Stomach (tissue), 9 donors: ENCODE measurements around the gene CHKB. TPM values are rescaled to one million over a fixed set of nuclear protein-coding genes. Genes with fewer than 3 reads are reported as not detected.

Source experiments
- DNase-seq, 2 donors: peaks; one replicate each; pipeline versions ENCODE4 v3.0.0 to v3.0.0-alpha.2; 2013 to 2019
- H3K27ac ChIP-seq, 5 donors: fragments of 200-600 bp in 4 of 5; sonication (generic) in 4 of 5; one replicate each; pipeline ENCODE4 v1.5.1; 2013 to 2019; ENCODE audit warnings: mild to moderate bottlenecking in 1 of 5, moderate library complexity in 1 of 5
- H3K27me3 ChIP-seq, 3 donors: fragments of 200-600 bp; sonication (generic); one replicate each; pipeline ENCODE4 v1.5.1; 2017 to 2019; ENCODE audit warnings: mixed run types in 1 of 3
- H3K36me3 ChIP-seq, 4 donors: fragments of 200-600 bp; sonication (generic); 1 replicate in 3 of 4; 2 replicates in 1 of 4; pipeline ENCODE4 v1.5.1; 2016 to 2019
- H3K4me1 ChIP-seq, 4 donors: fragments of 200-600 bp; sonication (generic); one replicate each; pipeline ENCODE4 v1.5.1; 2016 to 2019
- H3K4me3 ChIP-seq, 4 donors: fragments of 200-600 bp; sonication (generic) in 3 of 4; one replicate each; pipeline ENCODE4 v1.5.1; 2016 to 2019; ENCODE audit warnings: mild to moderate bottlenecking in 1 of 4
- H3K9me3 ChIP-seq, 4 donors: fragments of 200-600 bp; sonication (generic); one replicate each; pipeline ENCODE4 v1.5.1; 2016 to 2019
- EP300 ChIP-seq: sonication (generic); formaldehyde crosslinking; IDR thresholded peaks from one replicate; pipeline ENCODE4 v1.6.1; 2017; ENCODE audit warnings: antibody characterized with exemption
- POLR2A ChIP-seq, 4 donors: fragments of 450-650 bp; IDR thresholded peaks; one replicate each; pipeline ENCODE4 v1.6.1; 2016; ENCODE audit warnings: antibody characterized with exemption in 4 of 4, control low read depth in 2 of 4, mild to moderate bottlenecking in 1 of 4, moderate library complexity in 1 of 4
- POLR2AphosphoS5 ChIP-seq, 3 donors: sonication (generic); formaldehyde crosslinking; IDR thresholded peaks; one replicate each; pipeline ENCODE4 v1.6.1; 2016; ENCODE audit warnings: antibody characterized with exemption in 3 of 3
- WGBS, 5 donors: extraction: QIAGEN DNeasy Blood & Tissue Kit in 3 of 5; methylation state at CpG; one replicate each; pipeline versions ENCODE4 v1.1.5 to v1.1.7; 2013 to 2018; 5-methylcytosine and 5-hydroxymethylcytosine counted together
- intact Hi-C: fragments of 100-400 bp; cut with DNase I; formaldehyde crosslinking; loops from one replicate; pipeline ENCODE4 v1.15.1; 2023; ENCODE audit warnings: low total_unique reads
- polyA plus RNA-seq, 3 donors: library from polyadenylated mRNA; stranded (reverse); fragments of 200-250 nt; gene quantifications; one replicate each; pipeline ENCODE4 v1.2.3, GENCODE V29; 2013
- total RNA-seq, 5 donors: library from RNA; depleted of rRNA; stranded (reverse); fragments of >200 nt; gene quantifications; one replicate each; pipeline versions ENCODE4 v1.1.0 to v1.2.3, GENCODE V29; 2014 to 2016
- TF ChIP-seq, protein P1 (sequence below), 7 experiments: fragments of 450-650 bp in 4 of 7; fragments of 200-600 bp in 3 of 7; sonication (generic) in 3 of 7; IDR thresholded peaks; one replicate each; pipeline ENCODE4 v1.5.1; 2016 to 2019; ENCODE audit warnings: antibody characterized with exemption in 7 of 7, control low read depth in 2 of 7, mild to moderate bottlenecking in 1 of 7
- donor health status: healthy with polysubstance abuse.
- donor health status: Bipolar disorder and iron deficiency.
- donor health status: healthy.

Gene CHKB
- total and polyA plus RNA-seq, 8 donors: 31.9 to 283 (median 118) TPM

DNA sequence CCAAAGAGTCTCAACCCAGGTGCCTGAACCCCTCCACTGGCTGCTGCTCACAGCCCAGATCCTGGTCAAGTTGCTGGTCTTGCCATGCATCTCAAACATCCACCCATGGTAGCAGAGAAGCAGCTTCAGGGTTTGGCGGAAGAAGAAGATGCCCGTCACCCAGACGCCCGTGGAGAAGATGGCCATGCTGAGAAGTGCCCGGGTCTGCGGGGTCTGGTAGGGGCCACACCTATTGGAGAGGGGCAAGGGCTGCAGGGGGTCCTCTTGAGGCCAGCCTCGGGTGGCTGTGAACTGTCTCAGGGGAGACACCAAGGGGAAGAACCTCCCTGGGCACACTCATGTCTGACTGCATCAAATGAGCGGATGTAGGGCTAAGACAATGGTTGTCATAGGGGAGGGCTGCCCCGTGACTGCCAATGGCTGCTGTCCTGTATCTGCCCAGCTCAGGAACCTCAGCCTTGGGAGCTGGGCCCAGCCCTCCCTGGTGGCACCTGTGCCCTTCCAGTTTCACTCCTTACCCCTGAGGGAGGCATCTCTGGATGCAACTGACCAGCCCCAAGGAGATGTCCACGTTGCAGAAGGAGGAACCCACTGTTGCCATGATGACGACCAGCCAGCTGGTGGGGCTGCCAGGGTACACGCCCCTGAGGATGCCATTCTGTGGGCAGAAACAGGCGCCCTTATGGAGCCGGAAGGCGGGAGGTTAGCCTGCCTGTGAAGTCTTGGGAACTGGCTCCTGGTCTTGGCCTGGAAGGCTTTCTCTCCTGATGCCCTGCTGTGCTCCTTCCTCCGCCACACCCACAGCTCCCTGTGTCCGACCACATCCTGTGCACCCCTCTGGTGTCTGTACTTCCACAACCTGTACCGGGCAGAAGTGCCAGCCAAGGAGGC is 5.6 kb downstream of the CHKB start:
- H3K4me1 ChIP-seq: peaks cover 24 to 36% (median 30%) of the 10 kb centered on the region in 4 donors
- peaks cover 0 to 15% (median 5%) of the 10 kb centered on the region in 3 donors for H3K27me3 ChIP-seq
- no peak overlapping the region for H3K27ac ChIP-seq
- no peaks in the 10 kb centered on the region for H3K9me3 ChIP-seq
- intact Hi-C loops: no loop called here
- TF ChIP-seq, protein P1, sequence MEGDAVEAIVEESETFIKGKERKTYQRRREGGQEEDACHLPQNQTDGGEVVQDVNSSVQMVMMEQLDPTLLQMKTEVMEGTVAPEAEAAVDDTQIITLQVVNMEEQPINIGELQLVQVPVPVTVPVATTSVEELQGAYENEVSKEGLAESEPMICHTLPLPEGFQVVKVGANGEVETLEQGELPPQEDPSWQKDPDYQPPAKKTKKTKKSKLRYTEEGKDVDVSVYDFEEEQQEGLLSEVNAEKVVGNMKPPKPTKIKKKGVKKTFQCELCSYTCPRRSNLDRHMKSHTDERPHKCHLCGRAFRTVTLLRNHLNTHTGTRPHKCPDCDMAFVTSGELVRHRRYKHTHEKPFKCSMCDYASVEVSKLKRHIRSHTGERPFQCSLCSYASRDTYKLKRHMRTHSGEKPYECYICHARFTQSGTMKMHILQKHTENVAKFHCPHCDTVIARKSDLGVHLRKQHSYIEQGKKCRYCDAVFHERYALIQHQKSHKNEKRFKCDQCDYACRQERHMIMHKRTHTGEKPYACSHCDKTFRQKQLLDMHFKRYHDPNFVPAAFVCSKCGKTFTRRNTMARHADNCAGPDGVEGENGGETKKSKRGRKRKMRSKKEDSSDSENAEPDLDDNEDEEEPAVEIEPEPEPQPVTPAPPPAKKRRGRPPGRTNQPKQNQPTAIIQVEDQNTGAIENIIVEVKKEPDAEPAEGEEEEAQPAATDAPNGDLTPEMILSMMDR (IDR thresholded peaks at IDR 0.05): no peak
- no peak for TF ChIP-seq EP300
- no peak for TF ChIP-seq POLR2A (IDR thresholded peaks at IDR 0.05)
- no peak for TF ChIP-seq POLR2AphosphoS5 (IDR thresholded peaks at IDR 0.05)
- no peak for DNase-seq
- H3K4me3 ChIP-seq: no peak overlapping the region
- WGBS, 5 donors: 76 to 82% (median 81%) methylated on average over 17 to 18 of the region's 18 CpGs
- peaks cover 0 to 51% (median 29%) of the 10 kb centered on the region in 4 donors for H3K36me3 ChIP-seq

DNA sequence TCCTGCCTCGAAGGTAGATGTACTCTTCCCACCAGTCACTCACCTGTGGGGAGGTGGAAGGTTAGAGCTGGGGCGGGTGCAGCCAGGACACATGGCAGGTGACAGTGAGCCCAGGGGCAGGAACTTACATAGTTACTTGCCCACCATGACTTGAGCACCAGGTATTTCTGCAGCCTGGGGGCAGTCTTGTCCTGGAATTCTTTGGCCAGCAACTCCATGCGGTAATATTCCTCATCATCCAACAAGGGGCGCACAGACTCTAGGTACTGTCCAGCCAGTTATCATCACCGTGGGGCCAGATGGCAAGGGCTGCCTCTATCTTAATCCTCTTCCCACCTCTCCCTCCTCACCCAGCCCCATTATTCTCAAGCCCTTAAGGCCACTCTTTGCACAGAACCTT is 6.6 kb downstream of the CHKB start:
- H3K9me3 ChIP-seq: no peaks in the 10 kb centered on the region
- TF ChIP-seq POLR2AphosphoS5 (IDR thresholded peaks at IDR 0.05) (no peak), POLR2A (IDR thresholded peaks at IDR 0.05) (no peak)
- TF ChIP-seq, protein P1 (IDR thresholded peaks at IDR 0.05): peak in 1 of 7 experiments; percentile 25
- no peak overlapping the region for H3K4me3 ChIP-seq
- intact Hi-C loops: no loop called here
- H3K27ac ChIP-seq: no peak overlapping the region
- peaks cover 0 to 59% (median 38%) of the 10 kb centered on the region in 4 donors for H3K36me3 ChIP-seq
- 50 to 63% (median 56%) methylated on average over 4 to 5 of the region's 5 CpGs for WGBS, 5 donors
- peaks cover 0 to 15% (median 5%) of the 10 kb centered on the region in 3 donors for H3K27me3 ChIP-seq
- H3K4me1 ChIP-seq: peaks cover 14 to 26% (median 25%) of the 10 kb centered on the region in 4 donors
- peak in 1 of 2 donors; percentile 73 for DNase-seq

DNA sequence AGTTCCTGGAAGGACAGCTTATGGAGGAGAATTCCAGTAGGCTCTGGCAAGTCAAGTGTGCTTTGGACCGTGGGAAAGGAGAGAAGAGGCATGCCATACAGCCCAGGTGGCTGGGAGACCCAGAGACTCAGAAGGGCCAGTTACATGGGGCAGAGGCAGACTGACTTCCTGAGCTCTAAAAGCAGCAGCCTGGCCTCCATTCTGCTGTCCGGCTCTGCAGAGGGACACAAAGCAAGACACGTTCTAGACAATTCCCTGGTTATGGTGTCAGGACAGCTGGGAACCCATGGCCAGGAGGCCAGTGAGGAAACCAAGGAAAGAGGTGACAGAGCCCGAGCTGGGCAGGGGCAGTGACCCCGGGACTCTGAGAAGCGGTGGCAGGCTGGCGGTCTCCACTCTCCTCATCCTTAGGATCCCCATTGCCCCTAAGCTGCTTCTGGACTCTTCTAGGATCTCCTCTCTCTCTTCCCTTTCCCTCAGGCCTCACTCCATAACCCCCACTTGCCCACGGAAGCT is 7.2 kb downstream of the CHKB start:
- H3K27ac ChIP-seq: no peak overlapping the region
- no peaks in the 10 kb centered on the region for H3K9me3 ChIP-seq
- peaks cover 15 to 27% (median 21%) of the 10 kb centered on the region in 4 donors for H3K4me1 ChIP-seq
- TF ChIP-seq EP300: no peak
- TF ChIP-seq POLR2AphosphoS5 (IDR thresholded peaks at IDR 0.05): no peak
- TF ChIP-seq POLR2A (IDR thresholded peaks at IDR 0.05): no peak
- TF ChIP-seq, protein P1 (IDR thresholded peaks at IDR 0.05): no peak
- no peak overlapping the region for H3K4me3 ChIP-seq
- peaks cover 0 to 15% (median 5%) of the 10 kb centered on the region in 3 donors for H3K27me3 ChIP-seq
- intact Hi-C loops: no loop called here
- H3K36me3 ChIP-seq: peaks cover 3 to 61% (median 43%) of the 10 kb centered on the region in 4 donors
- DNase-seq: no peak
- 81 to 91% (median 90%) methylated on average over 8 of the region's 8 CpGs for WGBS, 5 donors

DNA sequence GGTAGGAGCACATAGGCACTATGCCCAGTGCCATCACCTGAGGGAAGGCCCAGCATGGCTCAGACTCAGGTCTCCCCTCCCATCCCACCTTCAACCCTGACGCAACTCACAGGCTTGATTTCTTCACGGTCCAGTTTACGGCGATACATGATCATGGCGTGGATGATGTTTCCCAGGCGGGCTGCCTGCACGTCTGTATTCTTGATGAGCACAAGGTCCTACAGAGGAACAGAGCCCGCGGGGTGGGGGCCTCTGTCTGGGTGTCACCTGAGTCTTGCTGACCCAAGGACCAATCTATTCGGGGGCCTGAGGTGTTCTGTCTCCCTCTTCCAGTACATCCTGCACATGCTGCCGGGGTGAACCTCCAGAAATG is 8.3 kb downstream of the CHKB start:
- H3K36me3 ChIP-seq: peaks cover 3 to 56% (median 36%) of the 10 kb centered on the region in 4 donors
- TF ChIP-seq EP300: no peak
- TF ChIP-seq, protein P1 (IDR thresholded peaks at IDR 0.05): no peak
- no peak for TF ChIP-seq POLR2A (IDR thresholded peaks at IDR 0.05)
- no peak for TF ChIP-seq POLR2AphosphoS5 (IDR thresholded peaks at IDR 0.05)
- peaks cover 0 to 15% (median 5%) of the 10 kb centered on the region in 3 donors for H3K27me3 ChIP-seq
- intact Hi-C loops: no loop called here
- no peak overlapping the region for H3K4me3 ChIP-seq
- whole genome bisulfite sequencing, 5 donors: 91 to 96% (median 96%) methylated on average over 11 of the region's 11 CpGs
- peaks cover 16 to 39% (median 27%) of the 10 kb centered on the region in 4 donors for H3K4me1 ChIP-seq
- no peak overlapping the region for H3K27ac ChIP-seq
- no peak for DNase-seq
- no peaks in the 10 kb centered on the region for H3K9me3 ChIP-seq
